ENCODE measurements around the gene AKT1S1. TPM values are rescaled to one million over a fixed set of nuclear protein-coding genes. Genes with fewer than 3 reads are reported as not detected.
A peak's percentile ranks its signal among the peaks of the same experiment; 100 is the strongest.

AKT1S1 gene
- total RNA-seq, 4 donors from 2014 or later: 14.4 to 24.6 (median 19.7) TPM

DNA sequence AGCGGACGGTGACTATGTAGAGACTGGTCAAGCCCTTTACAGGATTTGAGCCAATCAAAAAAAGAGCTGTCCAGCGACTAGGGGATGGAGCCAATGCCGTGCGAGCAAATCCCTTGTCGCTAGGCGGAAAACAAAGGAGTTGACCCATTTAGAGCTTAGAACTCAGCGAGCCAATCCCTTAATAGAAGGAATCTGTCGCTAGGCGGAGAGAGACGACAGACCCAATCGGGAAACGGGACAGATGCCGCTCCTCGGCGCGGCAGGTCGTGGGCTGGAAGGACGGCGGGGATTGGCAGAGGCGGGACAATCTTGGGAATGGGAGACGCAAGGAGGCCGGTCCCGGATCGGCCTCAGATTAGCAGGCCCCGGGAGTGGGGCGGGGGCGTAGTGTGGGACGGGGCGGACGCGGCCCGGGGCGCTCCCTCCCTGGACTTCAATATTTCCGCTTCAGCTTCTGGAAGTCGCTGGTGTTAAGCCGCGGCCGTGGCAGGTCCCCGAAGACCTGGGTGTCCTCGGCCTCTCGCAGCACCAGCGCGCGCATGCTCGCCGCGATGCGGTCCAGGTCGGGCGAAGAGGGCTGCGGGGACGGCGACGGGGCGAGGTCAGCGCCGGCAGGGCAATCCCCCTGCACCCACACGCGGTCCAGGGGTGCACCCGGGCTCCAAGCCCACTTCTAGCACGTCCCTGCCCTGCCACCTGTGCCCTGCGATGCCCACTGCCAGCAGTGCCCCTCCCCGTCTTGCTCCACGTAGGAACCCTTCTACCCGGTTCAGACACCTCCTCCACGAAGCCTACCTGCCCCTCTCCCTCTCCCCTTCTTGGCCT is 7.5 kb downstream of the AKT1S1 start:
- TF ChIP-seq POLR2AphosphoS5 (IDR thresholded peaks at IDR 0.05) (peak; percentile 67), POLR2A (IDR thresholded peaks at IDR 0.05) (peak; percentile 40 to 59), EP300 (IDR thresholded peaks at IDR 0.05) (no peak)
- TF ChIP-seq, protein P1, sequence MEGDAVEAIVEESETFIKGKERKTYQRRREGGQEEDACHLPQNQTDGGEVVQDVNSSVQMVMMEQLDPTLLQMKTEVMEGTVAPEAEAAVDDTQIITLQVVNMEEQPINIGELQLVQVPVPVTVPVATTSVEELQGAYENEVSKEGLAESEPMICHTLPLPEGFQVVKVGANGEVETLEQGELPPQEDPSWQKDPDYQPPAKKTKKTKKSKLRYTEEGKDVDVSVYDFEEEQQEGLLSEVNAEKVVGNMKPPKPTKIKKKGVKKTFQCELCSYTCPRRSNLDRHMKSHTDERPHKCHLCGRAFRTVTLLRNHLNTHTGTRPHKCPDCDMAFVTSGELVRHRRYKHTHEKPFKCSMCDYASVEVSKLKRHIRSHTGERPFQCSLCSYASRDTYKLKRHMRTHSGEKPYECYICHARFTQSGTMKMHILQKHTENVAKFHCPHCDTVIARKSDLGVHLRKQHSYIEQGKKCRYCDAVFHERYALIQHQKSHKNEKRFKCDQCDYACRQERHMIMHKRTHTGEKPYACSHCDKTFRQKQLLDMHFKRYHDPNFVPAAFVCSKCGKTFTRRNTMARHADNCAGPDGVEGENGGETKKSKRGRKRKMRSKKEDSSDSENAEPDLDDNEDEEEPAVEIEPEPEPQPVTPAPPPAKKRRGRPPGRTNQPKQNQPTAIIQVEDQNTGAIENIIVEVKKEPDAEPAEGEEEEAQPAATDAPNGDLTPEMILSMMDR (IDR thresholded peaks at IDR 0.05): peak in 1 of 4 experiments; percentile 14
- Histone ChIP-seq H3K9me3 (no peaks in the 10 kb centered on the region), H3K27ac (peak overlapping the region; percentile 55 to 98 (median 91)), H3K36me3 (peaks cover 0 to 42% of the 10 kb centered on the region in 2 donors), H3K4me1 (peaks cover 0 to 83% (median 35%) of the 10 kb centered on the region in 3 donors), H3K27me3 (no peaks in the 10 kb centered on the region), H3K4me3 (peak overlapping the region; percentile 48 to 59)
- peak; percentile 90 for ATAC-seq
- WGBS, 2 donors (ENCODE audit: low coverage in 1 of 2): 0 to 1% methylated on average over 8 to 11 of the region's 67 CpGs

DNA sequence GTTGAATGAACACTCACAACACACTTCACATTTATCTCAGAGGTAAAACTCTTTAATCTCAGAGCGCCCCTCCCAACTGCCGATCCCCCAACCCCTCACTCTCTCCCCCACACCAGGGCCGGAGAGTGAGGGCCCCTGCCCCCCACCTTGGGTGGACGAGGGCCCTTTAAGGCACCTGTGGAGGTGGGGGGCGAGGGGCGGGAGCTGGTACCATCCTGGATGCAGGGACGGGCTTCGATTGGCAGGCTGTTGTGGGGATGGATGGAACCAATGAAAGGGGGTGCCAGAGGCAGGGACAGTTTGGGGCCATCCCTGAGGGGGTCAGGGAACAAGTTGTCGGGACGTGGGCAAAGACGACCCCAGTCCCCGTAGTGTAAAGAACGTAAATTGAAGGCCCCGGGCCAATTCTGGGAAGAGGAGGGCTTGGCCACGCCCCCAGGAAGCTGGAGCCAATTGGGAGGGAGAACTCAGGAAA is 8.1 kb downstream of the AKT1S1 start:
- H3K4me3 ChIP-seq: peak overlapping the region; percentile 0 to 59
- peak overlapping the region; percentile 56 to 98 (median 91) for H3K27ac ChIP-seq
- no peaks in the 10 kb centered on the region for H3K9me3 ChIP-seq
- peaks cover 0 to 83% (median 35%) of the 10 kb centered on the region in 3 donors for H3K4me1 ChIP-seq
- no peaks in the 10 kb centered on the region for H3K27me3 ChIP-seq
- peak; percentile 6 for ATAC-seq
- H3K36me3 ChIP-seq: peaks cover 0 to 41% of the 10 kb centered on the region in 2 donors
- TF ChIP-seq, protein P1 (IDR thresholded peaks at IDR 0.05): no peak
- peak; percentile 37 for TF ChIP-seq POLR2AphosphoS5 (IDR thresholded peaks at IDR 0.05)
- WGBS, 2 donors (ENCODE audit: low coverage in 1 of 2): 0% methylated on average over 7 to 10 of the region's 15 CpGs

DNA sequence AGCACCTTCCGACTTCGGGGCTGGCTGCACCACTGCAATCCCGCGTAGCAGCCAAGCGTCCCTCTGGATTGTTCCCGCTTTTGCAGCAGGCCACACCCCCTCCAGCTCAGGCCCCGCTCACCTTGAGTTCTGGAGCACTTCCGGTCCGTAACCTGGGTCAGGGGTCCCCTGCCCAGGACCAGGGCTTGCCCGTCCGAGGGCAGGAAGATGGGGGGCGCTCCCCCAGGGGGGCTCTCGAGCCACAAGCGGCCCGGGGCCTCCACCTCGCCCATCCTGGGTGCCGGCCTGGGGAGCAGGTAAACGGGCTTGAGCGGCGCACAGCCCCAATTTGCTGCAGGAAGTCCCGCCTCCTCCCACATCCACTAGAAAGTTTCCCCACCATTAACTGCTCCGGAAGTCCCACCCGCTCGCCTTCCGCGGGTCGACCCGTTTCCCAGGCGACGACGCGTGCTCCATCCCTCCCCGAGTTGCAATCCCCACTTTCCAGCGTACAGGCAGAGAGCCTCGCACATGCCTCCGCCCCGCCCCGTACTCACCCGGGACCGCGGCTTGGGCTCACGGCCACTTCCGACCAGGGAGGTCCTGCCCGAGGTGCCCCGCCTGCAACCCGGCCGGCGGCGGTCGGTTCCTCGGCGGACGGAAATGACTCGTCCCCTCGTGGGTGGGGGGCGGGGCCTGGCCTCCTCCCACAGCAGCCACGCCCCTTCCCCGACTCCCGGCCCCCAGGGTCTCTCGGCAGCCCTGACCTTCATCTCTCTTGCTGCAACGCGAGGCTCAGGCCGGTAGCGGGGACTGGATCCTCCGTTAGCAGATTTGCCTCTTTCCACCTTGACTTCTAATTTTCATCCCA is 10.0 kb downstream of the AKT1S1 start, which contains the start of gene PNKP:
PNKP (minus strand) TSS at position 644 of the 850 bp plus-strand sequence; CDS start at position 272, 372 bp downstream.
- WGBS, 2 donors (ENCODE audit: low coverage in 1 of 2): 0% methylated on average over 5 of the region's 65 CpGs; no CpG with 5 or more reads in 1 of the 2 donors
- peak; percentile 62 for ATAC-seq
- H3K27me3 ChIP-seq: no peaks in the 10 kb centered on the region
- H3K9me3 ChIP-seq: no peaks in the 10 kb centered on the region
- H3K4me1 ChIP-seq: peaks cover 0 to 66% (median 35%) of the 10 kb centered on the region in 3 donors
- peak within 1 kb of the TSS; percentile 51 to 98 (median 91) for H3K27ac ChIP-seq
- no peak for TF ChIP-seq EP300 (IDR thresholded peaks at IDR 0.05)
- peak; percentile 35 to 56 for TF ChIP-seq POLR2A (IDR thresholded peaks at IDR 0.05)
- peak; percentile 78 for TF ChIP-seq POLR2AphosphoS5 (IDR thresholded peaks at IDR 0.05)
- TF ChIP-seq, protein P1 (IDR thresholded peaks at IDR 0.05): peak in 1 of 4 experiments; percentile 20
- peak within 1 kb of the TSS; percentile 69 to 80 for H3K4me3 ChIP-seq
- peaks cover 0 to 41% of the 10 kb centered on the region in 2 donors for H3K36me3 ChIP-seq

DNA sequence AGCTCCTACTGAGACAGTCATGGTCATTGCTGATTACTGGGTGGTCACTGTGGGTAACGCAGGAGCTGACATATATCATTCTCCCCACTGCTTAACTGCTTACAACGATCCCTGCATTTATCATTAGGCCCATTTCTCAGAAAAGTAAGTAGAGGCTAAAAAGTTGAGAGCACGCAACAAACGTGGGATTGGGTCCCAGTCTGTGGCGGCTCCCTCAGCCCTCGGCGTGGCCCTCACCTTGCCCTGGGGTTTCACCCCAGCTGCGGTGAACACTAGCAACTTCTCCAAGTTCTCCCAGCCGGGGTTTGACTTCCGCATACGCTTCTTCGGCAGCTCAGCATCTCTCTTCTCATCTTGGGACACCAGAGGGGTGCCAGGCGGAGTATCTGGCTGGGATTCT is 12.3 kb downstream of the AKT1S1 start:
- WGBS, 2 donors (ENCODE audit: low coverage in 1 of 2): 88 to 91% methylated on average over 5 to 8 of the region's 13 CpGs
- no peak for ATAC-seq
- H3K9me3 ChIP-seq: no peaks in the 10 kb centered on the region
- peak overlapping the region in 3 of 4 donors; percentile 65 to 92 (median 90) for H3K27ac ChIP-seq
- peaks cover 0 to 66% (median 27%) of the 10 kb centered on the region in 3 donors for H3K4me1 ChIP-seq
- TF ChIP-seq, protein P1 (IDR thresholded peaks at IDR 0.05): no peak
- TF ChIP-seq EP300 (IDR thresholded peaks at IDR 0.05) (no peak), POLR2AphosphoS5 (IDR thresholded peaks at IDR 0.05) (no peak)
- H3K36me3 ChIP-seq: peaks cover 0 to 47% of the 10 kb centered on the region in 2 donors
- no peak overlapping the region for H3K4me3 ChIP-seq
- no peaks in the 10 kb centered on the region for H3K27me3 ChIP-seq
